Activated CD8-positive, alpha-beta memory T cell treated with anti-CD3 and anti-CD28 coated beads, Interleukin-2, amount 10 ng/mL, durations not matched to agents 7 days and 5 days (primary cell): ENCODE measurements around the gene STXBP4. TPM values are rescaled to one million over a fixed set of nuclear protein-coding genes. Genes with fewer than 3 reads are reported as not detected.

ENCODE experiments used
- ATAC-seq: fragments of 150-1000 bp; cut with Tn5 transposase; one replicate; pipeline ENCODE4 v1.10.0; 2021; ENCODE audit warnings: moderate library complexity
- CTCF ChIA-PET: fragments of 350-600 bp; sonication (Branson Sonifier 250); formaldehyde crosslinking; loops from one replicate; lab custom pipeline; 2021; ENCODE audit warnings: antibody characterized with exemption; lab: Charles Lee
- DNase-seq: peaks from one replicate; pipeline ENCODE4 v3.0.0-alpha.2; 2020
- H3K27ac Mint-ChIP-seq: one replicate; pipeline ENCODE4 v1.8.0; 2021; ENCODE audit warnings: mild to moderate bottlenecking, mixed read lengths
- H3K27me3 Mint-ChIP-seq: one replicate; pipeline ENCODE4 v1.8.0; 2021; ENCODE audit warnings: mixed read lengths
- H3K36me3 Mint-ChIP-seq: one replicate; pipeline ENCODE4 v1.8.0; 2021; ENCODE audit warnings: mild to moderate bottlenecking, mixed read lengths
- H3K4me1 Mint-ChIP-seq: one replicate; pipeline ENCODE4 v1.8.0; 2021; ENCODE audit warnings: mixed read lengths
- H3K4me3 Mint-ChIP-seq: one replicate; pipeline ENCODE4 v1.8.0; 2021; ENCODE audit warnings: mild to moderate bottlenecking, moderate library complexity, mixed read lengths
- H3K9me3 Mint-ChIP-seq: one replicate; pipeline ENCODE4 v1.8.0; 2022; ENCODE audit warnings: low read depth, mixed read lengths
- total RNA-seq, 2 experiments: library from RNA; stranded (reverse); gene quantifications; one replicate each; pipeline ENCODE4 v1.2.3, GENCODE V29; 2021

STXBP4 gene
- total RNA-seq, 2 experiments from 2014 or later, result 8.2 to 9.4 TPM

GRCh38 chr17:54947396-54947795 lies 21.2 kb upstream of the STXBP4 start:
- Mint-ChIP-seq H3K4me1 (peaks cover 26% of the 10 kb centered on the region), H3K9me3 (no peaks in the 10 kb centered on the region), H3K36me3 (peaks cover 5% of the 10 kb centered on the region), H3K27me3 (peaks cover 12% of the 10 kb centered on the region), H3K27ac (no peak overlapping the region), H3K4me3 (no peak overlapping the region)
- DNase-seq (no peak), ATAC-seq (no peak)
- CTCF ChIA-PET, result no interaction called here

GRCh38 chr17:54948380-54948779 lies 20.2 kb upstream of the STXBP4 start:
- H3K36me3 Mint-ChIP-seq, result peaks cover 5% of the 10 kb centered on the region
- H3K9me3 Mint-ChIP-seq, result no peaks in the 10 kb centered on the region
- peak; percentile 53 for ATAC-seq
- CTCF ChIA-PET, result no interaction called here
- no peak for DNase-seq
- no peak overlapping the region for H3K4me3 Mint-ChIP-seq
- no peak overlapping the region for H3K27ac Mint-ChIP-seq
- peaks cover 26% of the 10 kb centered on the region for H3K4me1 Mint-ChIP-seq
- H3K27me3 Mint-ChIP-seq, result peaks cover 12% of the 10 kb centered on the region

- Mint-ChIP-seq H3K27me3 (peaks cover 10% of the 10 kb centered on the region), H3K36me3 (peaks cover 5% of the 10 kb centered on the region)
- CTCF ChIA-PET, result no interaction called here
These were observed 18.4 kb upstream of the STXBP4 start for GRCh38 chr17:54950116-54950515.

GRCh38 chr17:54951286-54951685 lies 17.3 kb upstream of the STXBP4 start:
- H3K4me3 Mint-ChIP-seq, result no peak overlapping the region

More at GRCh38 chr17:54950116-54950515, 18.4 kb upstream of the STXBP4 start:
- no peak for DNase-seq
- Mint-ChIP-seq H3K27ac (no peak overlapping the region), H3K4me1 (peaks cover 21% of the 10 kb centered on the region), H3K9me3 (no peaks in the 10 kb centered on the region), H3K4me3 (no peak overlapping the region)
- ATAC-seq, result no peak

GRCh38 chr17:54956791-54957190 lies 11.8 kb upstream of the STXBP4 start:
- no peaks in the 10 kb centered on the region for H3K27me3 Mint-ChIP-seq
- H3K27ac Mint-ChIP-seq, result no peak overlapping the region
- ATAC-seq, result no peak
- peaks cover 17% of the 10 kb centered on the region for H3K36me3 Mint-ChIP-seq
- H3K9me3 Mint-ChIP-seq, result no peaks in the 10 kb centered on the region
- no peak overlapping the region for H3K4me3 Mint-ChIP-seq
- no peaks in the 10 kb centered on the region for H3K4me1 Mint-ChIP-seq
- no peak for DNase-seq
- CTCF ChIA-PET, result no interaction called here

More at GRCh38 chr17:54951286-54951685, 17.3 kb upstream of the STXBP4 start:
- peaks cover 14% of the 10 kb centered on the region for H3K4me1 Mint-ChIP-seq
- H3K27ac Mint-ChIP-seq, result no peak overlapping the region
- no peak for DNase-seq
- no peak for ATAC-seq
- no peaks in the 10 kb centered on the region for H3K9me3 Mint-ChIP-seq
- CTCF ChIA-PET, result no interaction called here
- peaks cover 5% of the 10 kb centered on the region for H3K36me3 Mint-ChIP-seq
- peaks cover 6% of the 10 kb centered on the region for H3K27me3 Mint-ChIP-seq

- peaks cover 23% of the 10 kb centered on the region for H3K4me1 Mint-ChIP-seq
- H3K4me3 Mint-ChIP-seq, result no peak overlapping the region
- CTCF ChIA-PET, result interaction anchor here (1.0 to 2.1 kb wide), 3 partner anchors 9 to 123 kb away, joined by 3 to 13 read pairs (median 5); no protein-coding TSS in a partner anchor
- no peaks in the 10 kb centered on the region for H3K27me3 Mint-ChIP-seq
- H3K36me3 Mint-ChIP-seq, result peaks cover 12% of the 10 kb centered on the region
- no peak overlapping the region for H3K27ac Mint-ChIP-seq
- DNase-seq (no peak), ATAC-seq (peak; percentile 24)
- no peaks in the 10 kb centered on the region for H3K9me3 Mint-ChIP-seq
These were observed 824 bp upstream of the STXBP4 start for GRCh38 chr17:54967621-54968261.

- Mint-ChIP-seq H3K9me3 (no peaks in the 10 kb centered on the region), H3K4me3 (no peak overlapping the region), H3K4me1 (peaks cover 23% of the 10 kb centered on the region), H3K27ac (no peak overlapping the region), H3K27me3 (no peaks in the 10 kb centered on the region), H3K36me3 (peaks cover 5% of the 10 kb centered on the region)
- ATAC-seq, result peak; percentile 31
- CTCF ChIA-PET, result interaction anchor here (2.0 to 2.1 kb wide), 2 partner anchors 23 to 122 kb away, joined by 5 to 13 read pairs; no protein-coding TSS in a partner anchor
- no peak for DNase-seq
These were observed 395 bp downstream of the STXBP4 start for GRCh38 chr17:54968988-54969332.

GRCh38 chr17:54969658-54970572 lies 1.4 kb downstream of the STXBP4 start:
- H3K4me3 Mint-ChIP-seq, result no peak overlapping the region
- no peaks in the 10 kb centered on the region for H3K27me3 Mint-ChIP-seq
- H3K36me3 Mint-ChIP-seq, result peaks cover 2% of the 10 kb centered on the region
- no peaks in the 10 kb centered on the region for H3K9me3 Mint-ChIP-seq
- ATAC-seq (no peak), DNase-seq (no peak)
- peaks cover 23% of the 10 kb centered on the region for H3K4me1 Mint-ChIP-seq
- no peak overlapping the region for H3K27ac Mint-ChIP-seq
- CTCF ChIA-PET, result interaction anchor here (1.3 to 2.1 kb wide), 3 partner anchors 16 to 121 kb away, joined by 3 to 13 read pairs (median 5); no protein-coding TSS in a partner anchor

- Mint-ChIP-seq H3K4me3 (no peak overlapping the region), H3K4me1 (peaks cover 22% of the 10 kb centered on the region), H3K9me3 (no peaks in the 10 kb centered on the region), H3K36me3 (peaks cover 1% of the 10 kb centered on the region), H3K27me3 (no peaks in the 10 kb centered on the region), H3K27ac (no peak overlapping the region)
- ATAC-seq (no peak), DNase-seq (no peak)
- CTCF ChIA-PET, result no interaction called here
These were observed 2.6 kb downstream of the STXBP4 start for GRCh38 chr17:54971147-54971546.

- ATAC-seq (no peak), DNase-seq (no peak)
- Mint-ChIP-seq H3K4me3 (no peak overlapping the region), H3K9me3 (no peaks in the 10 kb centered on the region), H3K27me3 (no peaks in the 10 kb centered on the region), H3K27ac (no peak overlapping the region), H3K4me1 (peaks cover 19% of the 10 kb centered on the region), H3K36me3 (peaks cover 1% of the 10 kb centered on the region)
- CTCF ChIA-PET, result no interaction called here
These were observed 3.3 kb downstream of the STXBP4 start for GRCh38 chr17:54971901-54972300.

GRCh38 chr17:54972406-54973138 lies 4.0 kb downstream of the STXBP4 start:
- H3K27ac Mint-ChIP-seq, result no peak overlapping the region
- H3K4me3 Mint-ChIP-seq, result no peak overlapping the region
- DNase-seq, result no peak
- CTCF ChIA-PET, result interaction anchor here (1.5 kb wide), 1 partner anchor 20 kb away, joined by 9 read pairs; no protein-coding TSS in a partner anchor
- H3K27me3 Mint-ChIP-seq, result no peaks in the 10 kb centered on the region
- H3K4me1 Mint-ChIP-seq, result peaks cover 16% of the 10 kb centered on the region
- no peaks in the 10 kb centered on the region for H3K9me3 Mint-ChIP-seq
- no peak for ATAC-seq
- H3K36me3 Mint-ChIP-seq, result peaks cover 1% of the 10 kb centered on the region

- no peak for ATAC-seq
These were observed 6.2 kb downstream of the STXBP4 start for GRCh38 chr17:54974759-54975158.

GRCh38 chr17:54976316-54976715 lies 7.8 kb downstream of the STXBP4 start:
- Mint-ChIP-seq H3K36me3 (peaks cover 13% of the 10 kb centered on the region), H3K27me3 (no peaks in the 10 kb centered on the region), H3K4me3 (no peak overlapping the region), H3K4me1 (peaks cover 14% of the 10 kb centered on the region), H3K9me3 (peaks cover 2% of the 10 kb centered on the region), H3K27ac (no peak overlapping the region)
- DNase-seq (no peak), ATAC-seq (no peak)
- CTCF ChIA-PET, result no interaction called here

More at GRCh38 chr17:54974759-54975158, 6.2 kb downstream of the STXBP4 start:
- DNase-seq, result no peak
- Mint-ChIP-seq H3K27ac (no peak overlapping the region), H3K9me3 (peaks cover 2% of the 10 kb centered on the region), H3K4me1 (peaks cover 17% of the 10 kb centered on the region), H3K4me3 (no peak overlapping the region), H3K27me3 (no peaks in the 10 kb centered on the region), H3K36me3 (peaks cover 6% of the 10 kb centered on the region)
- CTCF ChIA-PET, result interaction anchor here (1.1 to 1.3 kb wide), 2 partner anchors 11 to 18 kb away, joined by 3 to 4 read pairs; no protein-coding TSS in a partner anchor
